Smooth muscle cell of the brain vasculature (primary cell): Measurements from ENCODE around the gene COLQ.
"Not testable (repeated sequence)": the region's sequence is repeated elsewhere in the genome, so short reads cannot be mapped to it uniquely, and the experiment has no call there.

Experiments
- DNase-seq: peaks from one replicate; pipeline ENCODE4 v3.0.0-alpha.2; 2012; ENCODE audit warnings: low read depth, low spot score

Gene COLQ

DNA sequence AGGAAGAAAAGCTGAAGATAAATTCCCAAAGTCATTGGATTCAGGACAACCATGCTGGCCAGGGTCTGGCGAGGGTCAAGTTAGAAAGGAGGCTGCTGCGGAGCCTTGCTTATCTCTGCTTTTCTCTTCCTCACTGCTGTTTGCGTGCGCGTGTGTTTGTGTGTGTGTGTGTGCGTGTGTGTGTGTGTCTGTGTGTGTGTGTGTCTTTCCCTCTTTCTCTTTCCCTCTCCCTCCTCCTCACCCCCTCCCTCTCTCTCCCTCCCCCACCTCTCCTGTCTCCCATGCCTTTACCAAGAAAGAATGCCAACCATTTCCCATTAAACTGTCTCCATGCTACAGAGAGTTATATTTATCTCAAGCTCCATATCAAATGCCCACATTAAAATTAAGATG lies at the start of gene COLQ:
COLQ (minus strand) TSS at position 134 of the 393 bp plus-strand sequence; CDS start at position 53, 81 bp downstream.
- no peak for DNase-seq

DNA sequence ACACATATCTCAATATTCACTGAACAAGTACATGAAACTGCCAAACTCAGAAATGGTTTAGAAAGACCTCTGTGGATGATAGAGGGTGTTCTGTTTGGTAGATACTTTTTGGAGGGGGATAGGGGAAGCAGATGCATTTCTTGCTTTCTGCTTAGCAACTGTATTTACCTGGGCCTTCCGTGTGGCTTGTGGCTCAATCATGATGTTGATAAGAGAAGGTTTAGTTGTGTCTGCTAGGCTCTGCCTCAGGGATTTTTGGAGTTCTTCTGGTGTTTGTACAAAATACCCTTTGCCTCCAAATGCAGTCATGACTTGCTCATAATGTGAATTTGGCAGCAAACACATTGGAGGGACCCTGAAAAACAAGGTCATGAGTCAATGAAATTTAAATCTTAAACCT lies 41.7 kb upstream of the COLQ start:
- DNase-seq, result no peak

GRCh38 chr3:15562560-15562959 lies 41.1 kb upstream of the COLQ start:
- DNase-seq, result no peak

DNA sequence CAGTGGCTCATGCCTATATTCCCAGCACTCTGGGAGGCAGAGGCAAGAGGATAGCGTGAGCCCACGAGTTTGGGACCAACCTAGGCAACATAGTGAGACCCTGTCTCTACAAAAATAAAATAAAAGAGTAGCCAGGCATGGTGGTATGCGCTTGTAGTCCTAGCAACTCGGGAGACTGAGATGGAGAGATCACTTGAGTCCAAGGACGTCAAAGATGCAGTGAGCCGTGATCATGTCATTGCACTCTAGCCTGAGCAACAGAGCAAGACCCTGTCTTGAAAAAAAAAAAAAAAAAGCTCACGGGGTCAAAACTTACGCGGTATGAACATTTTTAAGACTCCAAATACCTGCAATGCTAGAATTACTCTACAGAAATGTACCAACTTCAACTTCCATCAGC lies 37.1 kb upstream of the COLQ start:
- no peak for DNase-seq

- peak; percentile 24 for DNase-seq
Observed at GRCh38 chr3:15557511-15557946, 36.0 kb upstream of the COLQ start.

DNA sequence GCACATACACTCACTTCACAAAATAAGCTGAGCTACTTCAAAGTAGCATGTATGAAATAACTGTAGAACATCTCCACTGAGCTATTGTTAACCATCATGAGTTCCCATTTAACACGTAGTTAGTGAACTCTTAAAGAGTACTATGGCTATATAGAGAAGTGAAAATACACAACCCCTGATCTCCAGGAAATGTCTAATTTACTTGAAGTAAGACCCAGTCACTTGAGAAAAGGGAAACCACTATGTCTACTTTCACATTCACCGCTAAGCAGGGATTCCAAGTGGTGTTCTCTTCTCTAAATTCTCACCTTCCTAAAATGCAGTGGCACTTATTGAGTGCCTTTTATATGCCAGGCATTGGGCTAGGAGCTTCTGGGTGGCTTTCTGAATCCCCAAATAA lies 35.0 kb upstream of the COLQ start:
- DNase-seq, result no peak

GRCh38 chr3:15553749-15554148 lies 32.2 kb upstream of the COLQ start:
- no peak for DNase-seq

- DNase-seq, result no peak
Observed at GRCh38 chr3:15551902-15552301, 30.4 kb upstream of the COLQ start.

- DNase-seq, result no peak
Observed at GRCh38 chr3:15549846-15550245, 28.3 kb upstream of the COLQ start.

DNA sequence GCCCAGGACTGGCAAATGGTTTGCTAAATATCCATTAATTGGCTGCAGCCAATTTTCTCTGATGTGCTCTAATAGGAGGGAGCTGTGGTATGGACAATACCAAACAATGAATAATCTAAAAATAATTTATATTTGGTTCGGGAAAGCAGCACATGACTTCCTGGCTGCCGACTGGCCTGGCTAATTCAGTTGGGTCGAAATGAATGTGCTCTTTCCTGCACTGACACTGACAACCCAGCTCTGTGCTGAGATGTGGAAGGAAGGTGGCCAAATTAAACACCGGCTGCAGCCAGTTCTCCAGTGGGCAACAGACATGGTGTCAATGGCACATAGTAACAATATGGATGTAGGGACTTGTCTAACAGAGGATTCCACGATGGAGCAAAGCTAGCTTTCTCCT lies 21.1 kb upstream of the COLQ start:
- DNase-seq, result no peak

GRCh38 chr3:15541371-15541770 lies 19.9 kb upstream of the COLQ start:
- DNase-seq, result no peak

DNA sequence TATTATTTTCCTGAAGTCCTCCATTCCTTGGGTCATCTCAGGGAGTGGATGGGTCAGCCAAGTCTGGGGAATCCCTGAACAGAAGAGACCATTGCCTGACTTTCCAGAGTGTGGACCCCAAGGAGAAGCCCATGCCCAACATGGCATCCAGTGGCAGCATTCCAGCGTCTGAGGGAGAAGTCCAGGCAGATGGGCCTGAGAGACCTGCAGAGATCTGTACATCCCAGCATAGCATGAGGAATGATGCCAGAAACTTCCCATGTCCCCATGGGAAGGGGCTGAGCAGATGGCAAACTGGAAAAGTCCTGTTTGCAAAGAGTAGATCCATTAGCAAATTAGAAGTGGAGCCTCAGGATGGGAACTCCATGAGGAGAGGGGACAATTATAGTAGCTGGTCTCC lies 17.6 kb upstream of the COLQ start:
- DNase-seq, result no peak

GRCh38 chr3:15538345-15538744 lies 16.8 kb upstream of the COLQ start:
- DNase-seq, result no peak

- no peak for DNase-seq
Observed at GRCh38 chr3:15536856-15537255, 15.3 kb upstream of the COLQ start.

- DNase-seq, result no peak
Observed at GRCh38 chr3:15535732-15536131, 14.2 kb upstream of the COLQ start.

DNA sequence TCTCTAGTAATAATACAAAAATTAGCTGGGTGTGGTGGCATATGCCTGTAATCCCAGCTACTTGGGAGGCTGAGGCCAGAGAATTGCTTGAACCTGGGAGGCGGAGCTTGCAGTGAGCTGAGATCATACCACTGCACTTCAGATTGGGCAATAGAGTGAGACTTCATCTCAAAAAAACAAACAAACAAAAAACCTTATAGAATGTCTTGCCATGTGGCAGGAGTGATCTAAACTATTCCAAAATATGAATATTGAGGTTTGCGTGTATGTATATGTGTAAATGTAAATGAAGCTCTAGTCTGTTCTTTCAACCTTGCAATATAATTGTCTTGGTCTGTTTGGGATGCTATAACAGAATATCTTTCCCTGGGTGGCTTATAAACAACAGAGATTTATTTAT lies 11.1 kb upstream of the COLQ start:
- DNase-seq, result not testable (repeated sequence)

- DNase-seq, result no peak
Observed at GRCh38 chr3:15531346-15531745, 9.8 kb upstream of the COLQ start.

DNA sequence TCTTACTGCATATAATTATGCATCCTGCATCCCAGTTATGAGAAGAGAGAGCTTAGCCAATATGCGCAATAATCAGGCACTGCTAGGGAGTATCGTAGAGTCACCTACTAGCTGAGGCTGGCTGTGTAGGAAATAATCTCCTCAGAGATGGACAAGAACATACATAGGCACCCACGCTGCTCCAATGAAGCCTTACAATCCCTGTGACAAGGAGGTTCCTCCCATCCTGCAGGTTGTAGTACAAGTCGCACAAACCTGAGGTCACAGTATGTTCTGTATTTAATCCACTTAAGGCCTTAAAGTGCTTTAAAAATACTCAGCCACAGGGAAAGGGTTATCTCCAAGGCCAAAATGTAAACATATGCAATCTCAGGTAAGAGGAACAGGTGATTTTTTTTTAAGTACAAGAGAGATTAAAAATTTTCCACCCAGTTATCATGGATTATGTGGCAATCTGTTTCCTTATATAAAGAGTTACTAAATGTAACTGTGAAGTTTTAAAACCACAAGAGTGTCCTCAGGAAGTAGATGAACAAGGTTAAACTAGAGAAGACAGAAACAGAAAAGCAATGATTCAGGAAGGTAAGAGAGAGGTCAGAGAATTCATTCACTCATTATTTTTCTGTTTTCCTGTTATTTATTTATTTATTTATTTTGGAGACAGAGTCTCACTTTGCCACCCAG lies 7.5 kb upstream of the COLQ start:
- no peak for DNase-seq

DNA sequence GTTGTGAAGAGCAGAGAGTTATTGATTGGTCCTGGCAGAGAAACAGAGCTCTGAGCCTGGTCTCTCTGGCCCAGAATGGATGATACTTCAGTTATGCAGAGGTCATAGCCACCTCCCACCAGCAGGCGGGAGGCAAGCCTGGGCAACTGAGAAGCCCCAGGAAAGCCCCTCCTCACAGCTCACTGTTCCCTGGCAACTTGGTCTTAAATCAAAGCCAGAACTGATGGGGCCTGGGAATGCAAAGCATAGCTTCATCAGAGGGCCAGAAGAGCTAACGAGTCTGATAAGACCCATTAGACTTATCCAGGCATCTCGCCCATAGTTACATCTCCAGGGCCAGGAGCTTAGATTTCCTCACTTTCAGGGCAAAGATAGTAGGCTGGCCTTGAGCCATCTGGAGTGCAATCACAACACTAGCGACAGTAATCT lies 5.5 kb upstream of the COLQ start:
- DNase-seq, result no peak

- no peak for DNase-seq
Observed at GRCh38 chr3:15525790-15526189, 4.3 kb upstream of the COLQ start.

DNA sequence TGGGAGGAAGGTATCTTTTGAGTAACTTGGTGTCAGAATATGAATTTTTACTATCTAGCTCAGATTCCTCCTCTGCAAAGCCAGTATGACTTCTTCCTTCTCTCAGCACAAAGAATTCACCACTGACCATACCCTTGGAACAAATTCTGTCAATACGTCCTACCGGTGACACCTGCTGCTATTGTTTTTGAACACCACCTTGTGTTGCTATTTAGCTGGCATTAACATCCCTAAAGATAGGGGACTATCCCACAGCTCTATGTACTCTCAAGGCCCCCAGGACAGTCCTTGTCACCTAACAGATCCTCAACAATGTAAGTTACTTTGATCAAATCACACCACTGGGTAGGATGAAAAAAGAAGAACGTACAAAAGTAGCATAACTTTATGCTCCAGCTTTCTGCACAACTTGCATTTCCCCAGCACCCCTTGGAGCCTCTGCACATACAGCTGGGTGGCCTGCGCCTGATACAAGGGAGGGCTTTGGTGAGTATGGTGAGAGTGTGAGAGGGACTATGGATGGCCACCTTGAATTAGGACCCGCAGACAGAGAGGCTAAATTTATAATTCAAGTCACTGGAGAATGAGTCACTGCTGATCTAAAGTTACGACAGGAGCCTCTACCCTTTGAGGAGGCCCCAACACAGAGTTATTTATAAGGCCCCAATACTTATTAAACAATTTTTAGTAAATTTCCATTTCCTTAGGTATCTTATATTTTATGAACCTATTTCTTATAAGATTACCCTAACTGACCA lies 2.3 kb upstream of the COLQ start:
- no peak for DNase-seq

DNA sequence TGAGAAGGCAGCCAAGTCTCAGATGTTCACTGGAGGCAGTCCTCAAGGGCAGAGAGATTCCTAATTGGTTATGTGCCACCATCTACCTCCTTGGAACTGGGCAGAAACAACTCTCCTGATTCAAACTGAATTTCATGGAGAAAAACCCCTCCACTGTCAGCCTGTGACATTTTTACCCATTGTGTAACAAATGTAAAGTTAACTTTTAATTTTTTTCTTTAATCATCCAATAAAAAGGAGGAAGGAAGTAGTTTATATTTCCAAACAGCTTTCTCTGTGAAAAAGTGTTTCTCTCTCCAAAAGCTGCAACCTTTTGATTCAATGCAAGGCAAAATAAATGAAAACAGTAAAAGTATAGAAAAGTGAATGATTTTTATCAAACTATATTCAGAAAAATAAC lies 510 bp upstream of the COLQ start:
- no peak for DNase-seq
